Nephron progenitor cell (in vitro differentiated cells): ENCODE data around the gene GEMIN5.
A peak's percentile ranks its signal among the peaks of the same experiment; 100 is the strongest.

Source experiments
- DNase-seq: peaks from one replicate; pipeline ENCODE4 v3.0.0; 2021
- H3K27ac Mint-ChIP-seq: 2 replicates; pipeline ENCODE4 v1.8.0; 2021; ENCODE audit warnings: mild to moderate bottlenecking, moderate library complexity, mixed read lengths
- H3K27me3 Mint-ChIP-seq: 2 replicates; pipeline ENCODE4 v1.8.0; 2021; ENCODE audit warnings: mild to moderate bottlenecking, low read depth, mixed read lengths; ENCODE audit not compliant: poor library complexity
- H3K36me3 Mint-ChIP-seq: 2 replicates; pipeline ENCODE4 v1.8.0; 2021; ENCODE audit warnings: low read depth, mixed read lengths
- H3K4me1 Mint-ChIP-seq: 2 replicates; pipeline ENCODE4 v1.8.0; 2021; ENCODE audit warnings: mixed read lengths
- H3K4me3 Mint-ChIP-seq: 2 replicates; pipeline ENCODE4 v1.8.0; 2021; ENCODE audit warnings: mild to moderate bottlenecking, moderate library complexity, mixed read lengths
- H3K9me3 Mint-ChIP-seq: 2 replicates; pipeline ENCODE4 v1.8.0; 2021; ENCODE audit warnings: mild to moderate bottlenecking, moderate library complexity, mixed read lengths
- TF ChIP-seq, protein P1 (sequence below): fragments of 200-600 bp; sonication (generic); IDR thresholded peaks from 2 replicates; pipeline ENCODE4 v1.5.0; 2021; ENCODE audit warnings: antibody characterized with exemption

GEMIN5 gene

DNA sequence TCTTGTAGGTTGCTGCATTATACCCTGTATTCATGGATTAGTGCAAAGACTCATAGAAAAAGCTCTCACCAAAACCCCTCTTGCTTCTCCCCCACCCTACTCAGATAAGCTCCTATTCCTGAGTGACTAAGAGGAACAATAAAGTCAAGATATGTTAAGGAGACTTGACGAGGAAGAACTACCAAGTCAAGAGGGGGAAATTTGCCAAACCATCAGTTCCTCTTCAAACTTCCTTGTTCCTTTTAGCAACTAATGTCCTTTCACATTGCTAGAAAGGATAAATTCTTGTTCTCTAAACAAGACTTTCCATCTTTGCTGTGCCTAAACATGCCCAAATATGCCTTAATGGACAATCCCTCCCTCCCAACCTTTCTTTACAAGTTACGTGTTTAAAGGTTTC lies 52.6 kb downstream of the GEMIN5 start:
- Mint-ChIP-seq H3K9me3 (peaks cover 21% of the 10 kb centered on the region), H3K4me1 (no peaks in the 10 kb centered on the region), H3K27ac (no peak overlapping the region), H3K4me3 (no peak overlapping the region), H3K27me3 (no peaks in the 10 kb centered on the region), H3K36me3 (peaks cover 91% of the 10 kb centered on the region)
- no peak for DNase-seq
- TF ChIP-seq, protein P1, sequence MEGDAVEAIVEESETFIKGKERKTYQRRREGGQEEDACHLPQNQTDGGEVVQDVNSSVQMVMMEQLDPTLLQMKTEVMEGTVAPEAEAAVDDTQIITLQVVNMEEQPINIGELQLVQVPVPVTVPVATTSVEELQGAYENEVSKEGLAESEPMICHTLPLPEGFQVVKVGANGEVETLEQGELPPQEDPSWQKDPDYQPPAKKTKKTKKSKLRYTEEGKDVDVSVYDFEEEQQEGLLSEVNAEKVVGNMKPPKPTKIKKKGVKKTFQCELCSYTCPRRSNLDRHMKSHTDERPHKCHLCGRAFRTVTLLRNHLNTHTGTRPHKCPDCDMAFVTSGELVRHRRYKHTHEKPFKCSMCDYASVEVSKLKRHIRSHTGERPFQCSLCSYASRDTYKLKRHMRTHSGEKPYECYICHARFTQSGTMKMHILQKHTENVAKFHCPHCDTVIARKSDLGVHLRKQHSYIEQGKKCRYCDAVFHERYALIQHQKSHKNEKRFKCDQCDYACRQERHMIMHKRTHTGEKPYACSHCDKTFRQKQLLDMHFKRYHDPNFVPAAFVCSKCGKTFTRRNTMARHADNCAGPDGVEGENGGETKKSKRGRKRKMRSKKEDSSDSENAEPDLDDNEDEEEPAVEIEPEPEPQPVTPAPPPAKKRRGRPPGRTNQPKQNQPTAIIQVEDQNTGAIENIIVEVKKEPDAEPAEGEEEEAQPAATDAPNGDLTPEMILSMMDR = no peak

DNA sequence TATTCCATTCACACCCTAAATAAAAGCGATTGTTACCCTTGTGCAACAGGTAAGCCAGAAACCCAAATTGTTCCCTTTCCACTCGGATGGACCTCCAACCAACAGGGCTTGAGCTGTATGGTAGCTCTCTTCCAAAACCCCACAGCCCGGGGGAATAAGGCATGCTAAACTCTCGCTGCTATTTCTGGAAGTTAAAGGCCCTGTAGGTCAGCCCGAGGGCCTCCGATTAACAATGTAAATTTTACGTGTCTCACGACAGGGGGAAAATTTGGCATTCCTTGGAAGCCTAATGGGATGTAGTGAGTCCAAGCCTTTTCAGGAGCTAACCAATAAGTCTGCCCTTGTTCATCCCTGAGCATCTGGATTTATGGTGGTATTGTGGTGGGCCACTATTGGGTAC lies 53.6 kb downstream of the GEMIN5 start:
- TF ChIP-seq, protein P1 = no peak
- H3K4me3 Mint-ChIP-seq = no peak overlapping the region
- H3K27ac Mint-ChIP-seq = no peak overlapping the region
- no peaks in the 10 kb centered on the region for H3K27me3 Mint-ChIP-seq
- peaks cover 26% of the 10 kb centered on the region for H3K9me3 Mint-ChIP-seq
- no peak for DNase-seq
- H3K36me3 Mint-ChIP-seq = peaks cover 94% of the 10 kb centered on the region
- H3K4me1 Mint-ChIP-seq = no peaks in the 10 kb centered on the region

DNA sequence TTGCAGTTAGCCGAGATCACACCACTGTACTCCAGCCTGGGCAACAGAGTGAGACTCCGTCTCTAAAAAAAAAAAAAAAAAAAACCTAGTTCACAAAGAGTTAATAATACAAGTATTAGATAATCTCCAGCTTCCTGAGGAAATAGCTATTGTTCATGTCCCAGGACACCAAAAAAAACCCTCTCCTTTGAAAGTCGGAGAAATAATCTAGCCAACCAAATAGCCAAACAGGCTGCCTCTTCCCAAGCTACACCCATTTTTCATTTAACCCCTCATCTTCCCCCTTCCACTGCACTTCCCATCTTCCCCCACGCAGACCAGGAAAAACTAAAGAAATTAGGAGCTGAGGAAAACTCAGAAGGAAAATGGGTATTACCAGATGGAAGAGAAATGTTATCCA lies 56.0 kb downstream of the GEMIN5 start:
- DNase-seq = no peak
- no peaks in the 10 kb centered on the region for H3K4me1 Mint-ChIP-seq
- H3K4me3 Mint-ChIP-seq = no peak overlapping the region
- H3K27ac Mint-ChIP-seq = no peak overlapping the region
- TF ChIP-seq, protein P1 = no peak
- peaks cover 4% of the 10 kb centered on the region for H3K27me3 Mint-ChIP-seq
- peaks cover 40% of the 10 kb centered on the region for H3K9me3 Mint-ChIP-seq
- H3K36me3 Mint-ChIP-seq = peaks cover 88% of the 10 kb centered on the region

DNA sequence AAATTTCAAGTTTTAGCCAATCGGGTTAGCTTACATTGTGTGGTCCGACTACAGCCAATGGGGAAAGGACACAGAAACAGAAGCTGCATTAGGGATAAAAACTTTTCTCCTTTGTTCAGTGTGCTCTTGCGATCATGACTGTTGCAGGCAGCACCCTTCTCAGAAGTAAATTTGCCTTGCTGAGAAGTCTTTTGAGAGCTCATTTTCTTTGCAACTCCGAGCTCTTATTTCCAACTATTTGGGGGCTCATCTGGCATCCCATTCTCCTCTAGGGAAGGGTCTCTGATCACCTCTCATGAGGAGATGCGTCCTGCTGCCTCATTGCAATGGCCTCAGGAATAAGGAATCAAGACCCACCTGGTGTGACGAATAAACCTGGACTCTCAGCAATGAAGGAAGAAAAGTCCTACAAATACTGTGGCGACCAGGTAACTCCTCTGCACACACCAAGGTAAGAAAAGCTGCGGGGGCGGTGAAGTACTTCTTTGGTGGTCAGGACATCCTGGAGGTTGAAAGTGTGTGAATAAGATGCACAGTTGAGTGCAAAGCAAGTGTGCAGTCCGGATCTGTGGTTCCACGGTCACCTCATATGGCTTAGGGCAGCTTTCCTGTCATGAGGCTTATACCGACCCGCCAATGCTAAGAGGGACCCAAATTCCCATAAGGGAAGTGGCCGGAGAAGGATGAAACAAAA lies 59.2 kb downstream of the GEMIN5 start:
- no peak for DNase-seq
- peaks cover 22% of the 10 kb centered on the region for H3K9me3 Mint-ChIP-seq
- peaks cover 83% of the 10 kb centered on the region for H3K36me3 Mint-ChIP-seq
- H3K27me3 Mint-ChIP-seq = peaks cover 4% of the 10 kb centered on the region
- peak overlapping the region; percentile 35 for H3K27ac Mint-ChIP-seq
- TF ChIP-seq, protein P1 = no peak
- no peak overlapping the region for H3K4me3 Mint-ChIP-seq
- H3K4me1 Mint-ChIP-seq = no peaks in the 10 kb centered on the region

DNA sequence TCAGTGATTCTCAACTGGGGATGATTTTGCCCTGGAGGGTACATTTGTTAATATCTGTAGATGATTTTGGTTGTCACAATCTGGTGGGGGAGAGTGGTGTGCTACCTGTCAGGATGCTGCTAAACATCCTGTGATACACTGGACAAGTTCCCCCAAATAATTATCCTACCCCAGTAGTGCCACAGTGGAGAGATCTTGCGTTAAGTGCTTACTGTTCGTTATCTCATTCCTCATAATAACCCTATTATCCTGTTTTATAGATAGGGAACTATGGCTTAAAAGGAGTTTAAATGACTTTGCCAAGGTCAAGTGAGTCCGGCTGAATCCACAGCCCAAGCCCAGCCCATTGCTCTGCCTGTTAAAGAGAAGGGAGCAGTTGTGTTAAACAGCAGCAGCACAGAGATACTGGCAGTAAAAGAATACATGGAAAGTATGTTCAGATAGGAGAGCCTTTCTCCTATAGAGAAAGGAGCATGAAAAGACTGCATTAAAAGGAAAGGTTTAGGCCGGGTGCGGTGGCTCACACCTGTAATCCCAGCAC lies 64.2 kb downstream of the GEMIN5 start:
- peaks cover 74% of the 10 kb centered on the region for H3K36me3 Mint-ChIP-seq
- no peaks in the 10 kb centered on the region for H3K4me1 Mint-ChIP-seq
- DNase-seq = no peak
- no peaks in the 10 kb centered on the region for H3K27me3 Mint-ChIP-seq
- H3K27ac Mint-ChIP-seq = no peak overlapping the region
- TF ChIP-seq, protein P1 = no peak
- H3K4me3 Mint-ChIP-seq = no peak overlapping the region
- peaks cover 11% of the 10 kb centered on the region for H3K9me3 Mint-ChIP-seq

DNA sequence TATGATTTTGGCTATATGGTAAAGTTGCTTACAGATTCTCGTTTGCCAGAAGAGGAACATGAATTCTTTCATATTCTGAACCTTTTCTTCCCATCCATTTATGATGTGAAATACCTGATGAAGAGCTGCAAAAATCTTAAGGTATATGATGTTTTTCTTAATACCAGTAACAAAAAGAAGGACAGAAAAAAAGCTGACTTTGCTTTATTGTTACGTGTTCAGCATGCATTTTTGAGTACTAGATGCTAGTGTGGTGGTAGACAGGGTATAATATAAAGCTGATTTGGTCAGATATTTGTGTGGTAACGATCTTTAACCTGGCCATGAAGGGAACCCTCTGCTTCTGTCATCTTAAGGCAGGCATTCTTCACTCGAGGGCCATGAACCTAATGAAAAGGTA lies 66.3 kb downstream of the GEMIN5 start:
- H3K4me1 Mint-ChIP-seq = no peaks in the 10 kb centered on the region
- H3K27ac Mint-ChIP-seq = no peak overlapping the region
- peaks cover 73% of the 10 kb centered on the region for H3K36me3 Mint-ChIP-seq
- no peak overlapping the region for H3K4me3 Mint-ChIP-seq
- no peak for DNase-seq
- H3K27me3 Mint-ChIP-seq = no peaks in the 10 kb centered on the region
- TF ChIP-seq, protein P1 = no peak
- H3K9me3 Mint-ChIP-seq = no peaks in the 10 kb centered on the region
